GM12892 (cell line): ENCODE measurements around the gene RALY.

Source experiments
- POLR2A ChIP-seq: IDR thresholded peaks from 2 replicates; pipeline ENCODE4 v1.6.1; 2011; ENCODE audit warnings: low read depth, low read length, control low read depth
- TAF1 ChIP-seq: IDR thresholded peaks from 2 replicates; pipeline ENCODE4 v1.6.1; 2011; ENCODE audit warnings: low read depth, mild to moderate bottlenecking, control low read depth, low read length, borderline replicate concordance

- TF ChIP-seq TAF1 (no peak), POLR2A (no peak)
These were observed 16.8 kb downstream of the RALY start for GRCh38 chr20:34010405-34010931.
